Astrocyte of the spinal cord (primary cell): ENCODE results near the gene PLXNA1.

Experiments
- DNase-seq: peaks from one replicate; pipeline ENCODE4 v3.0.0; 2011; ENCODE audit warnings: low read depth, low spot score
- H3K4me3 ChIP-seq: 2 replicates; pipeline ENCODE4 v1.5.1; 2011; ENCODE audit warnings: low read depth, mild to moderate bottlenecking, low read length, moderate library complexity
- in situ Hi-C: cut with HindIII; loops from 2 replicates; pipeline ENCODE4 v1.10.0; 2017; ENCODE audit warnings: low sequenced_read_pairs
- TF ChIP-seq, protein P1 (sequence below): IDR thresholded peaks from 2 replicates; pipeline ENCODE4 v1.5.1; 2012; ENCODE audit warnings: low read depth, mild to moderate bottlenecking, low read length, inconsistent platforms

The PLXNA1 gene

GRCh38 chr3:127031845-127032244 is 48.9 kb downstream of the PLXNA1 start:
- TF ChIP-seq, protein P1, sequence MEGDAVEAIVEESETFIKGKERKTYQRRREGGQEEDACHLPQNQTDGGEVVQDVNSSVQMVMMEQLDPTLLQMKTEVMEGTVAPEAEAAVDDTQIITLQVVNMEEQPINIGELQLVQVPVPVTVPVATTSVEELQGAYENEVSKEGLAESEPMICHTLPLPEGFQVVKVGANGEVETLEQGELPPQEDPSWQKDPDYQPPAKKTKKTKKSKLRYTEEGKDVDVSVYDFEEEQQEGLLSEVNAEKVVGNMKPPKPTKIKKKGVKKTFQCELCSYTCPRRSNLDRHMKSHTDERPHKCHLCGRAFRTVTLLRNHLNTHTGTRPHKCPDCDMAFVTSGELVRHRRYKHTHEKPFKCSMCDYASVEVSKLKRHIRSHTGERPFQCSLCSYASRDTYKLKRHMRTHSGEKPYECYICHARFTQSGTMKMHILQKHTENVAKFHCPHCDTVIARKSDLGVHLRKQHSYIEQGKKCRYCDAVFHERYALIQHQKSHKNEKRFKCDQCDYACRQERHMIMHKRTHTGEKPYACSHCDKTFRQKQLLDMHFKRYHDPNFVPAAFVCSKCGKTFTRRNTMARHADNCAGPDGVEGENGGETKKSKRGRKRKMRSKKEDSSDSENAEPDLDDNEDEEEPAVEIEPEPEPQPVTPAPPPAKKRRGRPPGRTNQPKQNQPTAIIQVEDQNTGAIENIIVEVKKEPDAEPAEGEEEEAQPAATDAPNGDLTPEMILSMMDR = no peak
- in situ Hi-C loops = no loop called here
- no peak overlapping the region for H3K4me3 ChIP-seq
- no peak for DNase-seq

GRCh38 chr3:127032296-127032990 is 49.5 kb downstream of the PLXNA1 start:
- in situ Hi-C loops = no loop called here
- TF ChIP-seq, protein P1 = no peak
- no peak overlapping the region for H3K4me3 ChIP-seq
- DNase-seq = no peak
